SK-N-SH (cell line): ENCODE data around the gene SLC26A1. TPM values are rescaled to one million over a fixed set of nuclear protein-coding genes. Genes with fewer than 3 reads are reported as not detected.
A peak's percentile ranks its signal among the peaks of the same experiment; 100 is the strongest.

ENCODE experiments used
- CTCF ChIA-PET: fragments of 300-600, 350-600 bp; formaldehyde crosslinking; extraction: SDS; loops from one replicate; lab custom pipeline; 2021; lab: Yijun Ruan, JAX
- POLR2A ChIA-PET: fragments of 350-600 bp; sonication (Branson Sonifier 250); formaldehyde crosslinking; extraction: SDS; loops from one replicate; lab custom pipeline; 2020; ENCODE audit warnings: antibody characterized with exemption, inconsistent platforms; lab: Yijun Ruan, JAX
- DNase-seq: peaks from one replicate; pipeline ENCODE4 v3.0.0; 2012
- H2AFZ ChIP-seq: fragments of 200-600 bp; sonication (generic); 2 replicates; pipeline ENCODE4 v1.8.1; 2016; ENCODE audit warnings: antibody characterized with exemption, mild to moderate bottlenecking, low read depth
- H3F3A ChIP-seq: fragments of 200-600 bp; sonication (generic); replicated peaks from 2 replicates; pipeline ENCODE3; 2016; ENCODE audit warnings: antibody characterized with exemption, mild to moderate bottlenecking; ENCODE audit not compliant: insufficient read depth
- H3K27ac ChIP-seq, 2 experiments: fragments of 200-500 bp in 1 of 2; fragments of 200-600 bp in 1 of 2; sonication (Bioruptor generic) in 1 of 2; sonication (generic), shearing (Covaris generic) in 1 of 2; 2 replicates each; pipeline versions ENCODE4 v1.5.1 to v1.6.1; 2014 to 2016; ENCODE audit warnings: low read depth in 2 of 2, inconsistent platforms in 1 of 2, low read length in 1 of 2, mild to moderate bottlenecking in 1 of 2, mixed read lengths in 1 of 2
- H3K27me3 ChIP-seq: fragments of 200-600 bp; sonication (generic), shearing (Covaris generic); 2 replicates; pipeline ENCODE4 v1.6.1; 2016; ENCODE audit warnings: mixed run types; ENCODE audit not compliant: insufficient read depth
- H3K36me3 ChIP-seq, 2 experiments: fragments of 200-500 bp in 1 of 2; fragments of 200-600 bp in 1 of 2; sonication (Bioruptor generic) in 1 of 2; sonication (generic) in 1 of 2; replicated peaks in 1 of 2; 2 replicates each; pipeline versions ENCODE3 to v1.5.1; 2014 to 2016; ENCODE audit warnings: low read length in 1 of 2, mild to moderate bottlenecking in 1 of 2; ENCODE audit not compliant: insufficient read depth in 2 of 2, control insufficient read depth in 1 of 2
- H3K4me1 ChIP-seq, 2 experiments: fragments of 200-500 bp in 1 of 2; fragments of 200-600 bp in 1 of 2; sonication (Bioruptor generic) in 1 of 2; sonication (generic), shearing (Covaris generic) in 1 of 2; 2 replicates each; pipeline versions ENCODE4 v1.5.1 to v1.6.1; 2014 to 2016; ENCODE audit warnings: low read depth in 1 of 2, low read length in 1 of 2, mixed run types in 1 of 2; ENCODE audit not compliant: insufficient read depth in 2 of 2, control insufficient read depth in 1 of 2
- H3K4me2 ChIP-seq: fragments of 200-600 bp; sonication (generic), shearing (Covaris generic); 2 replicates; pipeline ENCODE4 v1.6.1; 2017; ENCODE audit warnings: mixed run types
- H3K4me3 ChIP-seq, 2 experiments: fragments of 200-500 bp in 1 of 2; fragments of 200-600 bp in 1 of 2; sonication (Bioruptor generic) in 1 of 2; sonication (generic), shearing (Covaris generic) in 1 of 2; 2 replicates each; pipeline versions ENCODE4 v1.5.1 to v1.8.1; 2014 to 2016; ENCODE audit warnings: low read depth in 2 of 2, inconsistent platforms in 1 of 2, low read length in 1 of 2, mild to moderate bottlenecking in 1 of 2, mixed read lengths in 1 of 2, moderate library complexity in 1 of 2
- H3K79me2 ChIP-seq: fragments of 200-600 bp; sonication (generic); 2 replicates; pipeline ENCODE4 v1.8.1; 2017; ENCODE audit warnings: mild to moderate bottlenecking; ENCODE audit not compliant: insufficient read depth
- H3K9ac ChIP-seq: fragments of 200-600 bp; sonication (generic); 2 replicates; pipeline ENCODE4 v1.6.1; 2017; ENCODE audit warnings: mixed run types
- H3K9me2 ChIP-seq: fragments of 200-600 bp; sonication (generic); 2 replicates; pipeline ENCODE4 v1.6.1; 2017; ENCODE audit warnings: mixed run types
- H3K9me3 ChIP-seq: fragments of 200-600 bp; sonication (generic); 2 replicates; pipeline ENCODE4 v1.6.1; 2017; ENCODE audit warnings: mixed run types, mild to moderate bottlenecking, moderate library complexity
- H4K20me1 ChIP-seq: fragments of 200-600 bp; sonication (generic); 2 replicates; pipeline ENCODE4 v1.6.1; 2017; ENCODE audit warnings: mild to moderate bottlenecking, mixed run types; ENCODE audit not compliant: insufficient read depth
- CHD2 ChIP-seq: fragments of 150-350 bp; IDR thresholded peaks from 2 replicates; pipeline ENCODE4 v1.6.1; 2018; ENCODE audit warnings: low read length; ENCODE audit not compliant: partially characterized antibody
- FOSL2 ChIP-seq: IDR thresholded peaks from 2 replicates; pipeline ENCODE4 v1.4.0; 2012; ENCODE audit warnings: low read depth, mild to moderate bottlenecking, moderate library complexity, borderline replicate concordance
- FOXM1 ChIP-seq: IDR thresholded peaks from 2 replicates; pipeline ENCODE4 v1.4.0; 2012; ENCODE audit warnings: low read depth, mild to moderate bottlenecking
- GABPA ChIP-seq: IDR thresholded peaks from 2 replicates; pipeline ENCODE4 v1.4.0; 2012; ENCODE audit warnings: low read depth, mild to moderate bottlenecking
- GATA2 ChIP-seq: sonication (generic); formaldehyde crosslinking; IDR thresholded peaks from 2 replicates; pipeline ENCODE4 v1.5.0; 2020; ENCODE audit warnings: mild to moderate bottlenecking, missing genetic modification reagents
- IRF3 ChIP-seq: fragments of 150-350 bp; IDR thresholded peaks from 2 replicates; pipeline ENCODE4 v1.6.1; 2016; ENCODE audit warnings: mild to moderate bottlenecking, low read depth, low read length
- JUND ChIP-seq: IDR thresholded peaks from 2 replicates; pipeline ENCODE4 v1.4.0; 2012
- MXI1 ChIP-seq: IDR thresholded peaks from 2 replicates; pipeline ENCODE4 v1.6.1; 2012; ENCODE audit warnings: mild to moderate bottlenecking, low read depth, low read length, improper control_type of control experiment
- NFIC ChIP-seq: IDR thresholded peaks from 2 replicates; pipeline ENCODE4 v1.4.0; 2012; ENCODE audit warnings: borderline replicate concordance
- NRF1 ChIP-seq: IDR thresholded peaks from 2 replicates; pipeline ENCODE4 v1.6.1; 2012; ENCODE audit warnings: low read depth, mild to moderate bottlenecking, low read length
- POLR2AphosphoS5 ChIP-seq: IDR thresholded peaks from 2 replicates; pipeline ENCODE4 v1.6.1; 2012; ENCODE audit warnings: low read depth, low read length
- RAD21 ChIP-seq: IDR thresholded peaks from 2 replicates; pipeline ENCODE4 v1.6.1; 2012; ENCODE audit warnings: mild to moderate bottlenecking, low read length
- REST ChIP-seq: IDR thresholded peaks from 2 replicates; pipeline ENCODE4 v1.6.1; 2012; ENCODE audit warnings: mild to moderate bottlenecking, low read depth, low read length, moderate library complexity
- RFX5 ChIP-seq: IDR thresholded peaks from 2 replicates; pipeline ENCODE4 v1.6.1; 2012; ENCODE audit warnings: mild to moderate bottlenecking, improper control_type of control experiment, low read length
- RXRA ChIP-seq: IDR thresholded peaks from 2 replicates; pipeline ENCODE4 v1.4.0; 2012; ENCODE audit warnings: low read depth, mild to moderate bottlenecking, borderline replicate concordance
- SIN3A ChIP-seq: IDR thresholded peaks from 2 replicates; pipeline ENCODE4 v1.6.1; 2012; ENCODE audit warnings: low read depth, mild to moderate bottlenecking, low read length, moderate library complexity, borderline replicate concordance
- YY1 ChIP-seq: IDR thresholded peaks from 2 replicates; pipeline ENCODE4 v1.4.0; 2012; ENCODE audit warnings: low read depth, mild to moderate bottlenecking
- ZBTB33 ChIP-seq: IDR thresholded peaks from 2 replicates; pipeline ENCODE4 v1.4.0; 2012; ENCODE audit warnings: low read depth, borderline replicate concordance
- WGBS: methylation state at CpG from one replicate; pipeline ENCODE4 v1.1.6; 2017; ENCODE audit warnings: low lambda C conversion rate; 5-methylcytosine and 5-hydroxymethylcytosine counted together
- polyA plus RNA-seq, 3 experiments: library from polyadenylated mRNA; depleted of rRNA; stranded (reverse); fragments of >200 nt; gene quantifications; 2 replicates each; pipeline ENCODE4 v1.2.3, GENCODE V29; 2012
- TF ChIP-seq, protein P1 (sequence below): fragments of 200-600 bp; sonication (generic); IDR thresholded peaks from 2 replicates; pipeline ENCODE4 v1.6.1; 2017; ENCODE audit warnings: antibody characterized with exemption, mild to moderate bottlenecking, moderate library complexity

SLC26A1 gene
- polyA plus RNA-seq, 1 of the 3 experiments (the other 2 are of a cell fraction): 0.05 TPM

DNA sequence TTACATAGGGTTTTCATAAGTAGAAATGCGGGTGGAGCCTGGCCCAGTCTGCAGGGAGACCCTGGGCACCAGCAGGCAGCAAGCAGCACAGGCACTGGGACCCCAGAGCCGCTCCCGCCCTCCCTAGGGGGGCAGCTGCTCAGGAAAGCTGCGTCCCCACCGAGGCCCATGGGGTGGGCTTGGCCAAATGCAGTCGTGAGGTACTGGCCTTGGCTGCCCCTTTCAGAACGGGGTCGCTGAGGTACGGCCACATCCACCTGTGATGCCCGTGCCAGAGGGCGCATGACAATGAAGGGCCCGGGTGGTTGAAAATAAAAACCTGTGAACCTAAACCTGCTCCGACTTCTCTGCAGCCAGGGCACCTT, 44.3 kb downstream of the SLC26A1 start:
- no peaks in the 10 kb centered on the region for H4K20me1 ChIP-seq
- no peaks in the 10 kb centered on the region for H3K9me2 ChIP-seq
- no peak overlapping the region for H3K4me2 ChIP-seq
- no peaks in the 10 kb centered on the region for H3F3A ChIP-seq
- 94% methylated on average over 9 of the region's 13 CpGs for WGBS
- peak; percentile 24 for DNase-seq
- H3K9ac ChIP-seq: no peak overlapping the region
- no peak for TF ChIP-seq MXI1
- TF ChIP-seq ZBTB33: no peak
- no peak for TF ChIP-seq RAD21
- no peak for TF ChIP-seq IRF3
- TF ChIP-seq REST: no peak
- no peak for TF ChIP-seq GATA2 (CRISPR knock-in tag)
- TF ChIP-seq NRF1: no peak
- no peak for TF ChIP-seq FOSL2
- TF ChIP-seq GABPA: no peak
- no peak for TF ChIP-seq YY1
- TF ChIP-seq, protein P1, sequence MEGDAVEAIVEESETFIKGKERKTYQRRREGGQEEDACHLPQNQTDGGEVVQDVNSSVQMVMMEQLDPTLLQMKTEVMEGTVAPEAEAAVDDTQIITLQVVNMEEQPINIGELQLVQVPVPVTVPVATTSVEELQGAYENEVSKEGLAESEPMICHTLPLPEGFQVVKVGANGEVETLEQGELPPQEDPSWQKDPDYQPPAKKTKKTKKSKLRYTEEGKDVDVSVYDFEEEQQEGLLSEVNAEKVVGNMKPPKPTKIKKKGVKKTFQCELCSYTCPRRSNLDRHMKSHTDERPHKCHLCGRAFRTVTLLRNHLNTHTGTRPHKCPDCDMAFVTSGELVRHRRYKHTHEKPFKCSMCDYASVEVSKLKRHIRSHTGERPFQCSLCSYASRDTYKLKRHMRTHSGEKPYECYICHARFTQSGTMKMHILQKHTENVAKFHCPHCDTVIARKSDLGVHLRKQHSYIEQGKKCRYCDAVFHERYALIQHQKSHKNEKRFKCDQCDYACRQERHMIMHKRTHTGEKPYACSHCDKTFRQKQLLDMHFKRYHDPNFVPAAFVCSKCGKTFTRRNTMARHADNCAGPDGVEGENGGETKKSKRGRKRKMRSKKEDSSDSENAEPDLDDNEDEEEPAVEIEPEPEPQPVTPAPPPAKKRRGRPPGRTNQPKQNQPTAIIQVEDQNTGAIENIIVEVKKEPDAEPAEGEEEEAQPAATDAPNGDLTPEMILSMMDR: no peak
- TF ChIP-seq NFIC: no peak
- TF ChIP-seq POLR2AphosphoS5: no peak
- TF ChIP-seq CHD2: no peak
- TF ChIP-seq SIN3A: no peak
- TF ChIP-seq FOXM1: no peak
- TF ChIP-seq RXRA: no peak
- TF ChIP-seq JUND: no peak
- TF ChIP-seq RFX5: no peak
- no peak overlapping the region for H3K4me3 ChIP-seq
- H2AFZ ChIP-seq: no peak overlapping the region
- no peaks in the 10 kb centered on the region for H3K4me1 ChIP-seq
- H3K27ac ChIP-seq: no peak overlapping the region
- H3K36me3 ChIP-seq: no peaks in the 10 kb centered on the region
- POLR2A ChIA-PET: no interaction called here
- H3K27me3 ChIP-seq: no peaks in the 10 kb centered on the region
- H3K79me2 ChIP-seq: no peaks in the 10 kb centered on the region
- CTCF ChIA-PET: interaction anchor here (1.3 kb wide), 1 partner anchor 206 kb away, joined by 4 read pairs; no protein-coding TSS in a partner anchor
- H3K9me3 ChIP-seq: no peaks in the 10 kb centered on the region
